Astrocyte (in vitro differentiated cells and primary cell): ENCODE measurements around the gene DIP2C. TPM values are rescaled to one million over a fixed set of nuclear protein-coding genes. Genes with fewer than 3 reads are reported as not detected.

Experiments used
- DNase-seq: peaks from one replicate; pipeline ENCODE4 v3.0.0-alpha.2; 2010; ENCODE audit warnings: low read depth
- FAIRE-seq: peaks from 2 replicates; lab custom pipeline; 2011; peaks lifted over from hg19 to GRCh38; lab: Jason Lieb, UNC
- H2AFZ ChIP-seq: 2 replicates; pipeline ENCODE4 v1.6.0; 2012; ENCODE audit warnings: low read depth, low read length, inconsistent platforms
- H3K27ac ChIP-seq: 2 replicates; pipeline ENCODE4 v1.5.1; 2011; ENCODE audit warnings: low read depth, low read length, inconsistent platforms
- H3K27me3 ChIP-seq: 2 replicates; pipeline ENCODE4 v1.6.0; 2011; ENCODE audit warnings: low read length, inconsistent platforms; ENCODE audit not compliant: insufficient read depth
- H3K36me3 ChIP-seq: 2 replicates; pipeline ENCODE4 v1.5.1; 2011; ENCODE audit warnings: low read length, inconsistent platforms; ENCODE audit not compliant: insufficient read depth
- H3K4me1 ChIP-seq: 2 replicates; pipeline ENCODE4 v1.5.1; 2011; ENCODE audit warnings: low read length, inconsistent platforms; ENCODE audit not compliant: insufficient read depth
- H3K4me2 ChIP-seq: 2 replicates; pipeline ENCODE4 v1.6.0; 2012; ENCODE audit warnings: low read length, inconsistent platforms
- H3K4me3 ChIP-seq: 2 replicates; pipeline ENCODE4 v1.5.1; 2011; ENCODE audit warnings: low read depth, mild to moderate bottlenecking, low read length, inconsistent platforms; ENCODE audit not compliant: insufficient read depth
- H3K79me2 ChIP-seq: 2 replicates; pipeline ENCODE4 v1.6.0; 2012; ENCODE audit warnings: mild to moderate bottlenecking, low read length, inconsistent platforms; ENCODE audit not compliant: insufficient read depth
- H3K9ac ChIP-seq: 2 replicates; pipeline ENCODE4 v1.6.0; 2012; ENCODE audit warnings: mild to moderate bottlenecking, low read length, inconsistent platforms
- H3K9me3 ChIP-seq: 2 replicates; pipeline ENCODE4 v1.5.1; 2012; ENCODE audit warnings: low read depth, mild to moderate bottlenecking, low read length, inconsistent platforms; ENCODE audit not compliant: insufficient read depth
- H4K20me1 ChIP-seq: 2 replicates; pipeline ENCODE4 v1.6.0; 2012; ENCODE audit warnings: low read length, inconsistent platforms; ENCODE audit not compliant: insufficient read depth
- H3K27ac Mint-ChIP-seq: one replicate; pipeline ENCODE4 v1.8.0; 2021; ENCODE audit warnings: mild to moderate bottlenecking, mixed read lengths; ENCODE audit not compliant: unreplicated experiment
- H3K27me3 Mint-ChIP-seq: one replicate; pipeline ENCODE4 v1.8.0; 2021; ENCODE audit warnings: low read depth, mixed read lengths; ENCODE audit not compliant: unreplicated experiment
- H3K36me3 Mint-ChIP-seq: one replicate; pipeline ENCODE4 v1.8.0; 2021; ENCODE audit warnings: low read depth, mixed read lengths; ENCODE audit not compliant: unreplicated experiment
- H3K4me1 Mint-ChIP-seq: one replicate; pipeline ENCODE4 v1.8.0; 2021; ENCODE audit warnings: low read depth, mixed read lengths; ENCODE audit not compliant: unreplicated experiment
- H3K4me3 Mint-ChIP-seq: one replicate; pipeline ENCODE4 v1.8.0; 2021; ENCODE audit warnings: mild to moderate bottlenecking, moderate library complexity, mixed read lengths; ENCODE audit not compliant: unreplicated experiment
- H3K9me3 Mint-ChIP-seq: one replicate; pipeline ENCODE4 v1.8.0; 2021; ENCODE audit warnings: mild to moderate bottlenecking, mixed read lengths; ENCODE audit not compliant: unreplicated experiment
- EZH2 ChIP-seq: IDR thresholded peaks from 2 replicates; pipeline ENCODE4 v1.6.1; 2012; ENCODE audit warnings: mild to moderate bottlenecking, low read length, inconsistent platforms; ENCODE audit not compliant: insufficient read depth
- total RNA-seq: library from RNA; stranded (reverse); gene quantifications from 2 replicates; pipeline ENCODE4 v1.2.1, GENCODE V29; 2021
- TF ChIP-seq, protein P1 (sequence below): IDR thresholded peaks from 2 replicates; pipeline ENCODE4 v1.5.1; 2011; ENCODE audit warnings: low read depth, mild to moderate bottlenecking, inconsistent platforms, low read length, moderate library complexity; ENCODE audit not compliant: insufficient read depth

The DIP2C gene
- total RNA-seq, 1 donor from 2014 or later, result 27.3 TPM

DNA sequence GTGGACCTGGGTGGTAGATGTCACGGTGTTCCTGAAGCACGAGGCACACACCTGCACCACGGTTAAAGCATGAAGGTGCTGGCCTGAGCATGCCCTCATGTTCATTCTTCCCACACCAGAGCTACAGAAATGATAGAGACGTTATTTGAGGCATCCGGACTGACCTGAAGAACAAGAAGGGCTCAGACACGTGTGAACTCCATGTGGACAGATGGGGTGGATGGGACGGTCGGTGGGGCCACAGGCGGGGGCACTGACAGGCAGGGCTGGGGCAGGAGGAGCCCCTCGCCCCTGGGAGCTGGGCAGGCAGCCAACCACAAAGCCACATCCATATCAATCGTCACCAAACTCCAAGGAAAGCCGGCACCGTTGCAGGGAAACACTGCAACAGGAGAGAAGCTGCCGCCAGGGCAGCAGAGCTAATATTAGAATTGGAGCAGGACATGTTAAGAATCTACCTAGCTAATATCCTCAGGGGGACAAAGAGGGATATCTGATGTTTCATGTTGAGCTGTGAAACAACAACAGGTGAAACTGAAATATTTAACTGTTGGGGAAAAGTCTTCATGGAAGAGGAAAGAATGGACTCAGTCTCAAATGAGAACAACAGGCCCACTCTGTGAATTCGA, 37.8 kb upstream of the DIP2C start:
- H3K27me3 ChIP-seq, result peaks cover 2% of the 10 kb centered on the region
- peaks cover 18% of the 10 kb centered on the region for H3K27me3 Mint-ChIP-seq
- H3K27ac Mint-ChIP-seq, result no peak overlapping the region
- no peak overlapping the region for H3K27ac ChIP-seq
- no peaks in the 10 kb centered on the region for H3K79me2 ChIP-seq
- H3K4me1 ChIP-seq, result no peaks in the 10 kb centered on the region
- H4K20me1 ChIP-seq, result no peaks in the 10 kb centered on the region
- FAIRE-seq, result no peak
- H3K9me3 Mint-ChIP-seq, result peaks cover 15% of the 10 kb centered on the region
- no peaks in the 10 kb centered on the region for H3K4me1 Mint-ChIP-seq
- H3K4me3 ChIP-seq, result no peak overlapping the region
- no peak for TF ChIP-seq EZH2
- TF ChIP-seq, protein P1, sequence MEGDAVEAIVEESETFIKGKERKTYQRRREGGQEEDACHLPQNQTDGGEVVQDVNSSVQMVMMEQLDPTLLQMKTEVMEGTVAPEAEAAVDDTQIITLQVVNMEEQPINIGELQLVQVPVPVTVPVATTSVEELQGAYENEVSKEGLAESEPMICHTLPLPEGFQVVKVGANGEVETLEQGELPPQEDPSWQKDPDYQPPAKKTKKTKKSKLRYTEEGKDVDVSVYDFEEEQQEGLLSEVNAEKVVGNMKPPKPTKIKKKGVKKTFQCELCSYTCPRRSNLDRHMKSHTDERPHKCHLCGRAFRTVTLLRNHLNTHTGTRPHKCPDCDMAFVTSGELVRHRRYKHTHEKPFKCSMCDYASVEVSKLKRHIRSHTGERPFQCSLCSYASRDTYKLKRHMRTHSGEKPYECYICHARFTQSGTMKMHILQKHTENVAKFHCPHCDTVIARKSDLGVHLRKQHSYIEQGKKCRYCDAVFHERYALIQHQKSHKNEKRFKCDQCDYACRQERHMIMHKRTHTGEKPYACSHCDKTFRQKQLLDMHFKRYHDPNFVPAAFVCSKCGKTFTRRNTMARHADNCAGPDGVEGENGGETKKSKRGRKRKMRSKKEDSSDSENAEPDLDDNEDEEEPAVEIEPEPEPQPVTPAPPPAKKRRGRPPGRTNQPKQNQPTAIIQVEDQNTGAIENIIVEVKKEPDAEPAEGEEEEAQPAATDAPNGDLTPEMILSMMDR, result no peak
- no peak overlapping the region for H3K9ac ChIP-seq
- H3K36me3 Mint-ChIP-seq, result peaks cover 3% of the 10 kb centered on the region
- no peak overlapping the region for H2AFZ ChIP-seq
- H3K36me3 ChIP-seq, result no peaks in the 10 kb centered on the region
- DNase-seq, result no peak
- no peak overlapping the region for H3K4me2 ChIP-seq
- no peak overlapping the region for H3K4me3 Mint-ChIP-seq
- peaks cover 13% of the 10 kb centered on the region for H3K9me3 ChIP-seq

DNA sequence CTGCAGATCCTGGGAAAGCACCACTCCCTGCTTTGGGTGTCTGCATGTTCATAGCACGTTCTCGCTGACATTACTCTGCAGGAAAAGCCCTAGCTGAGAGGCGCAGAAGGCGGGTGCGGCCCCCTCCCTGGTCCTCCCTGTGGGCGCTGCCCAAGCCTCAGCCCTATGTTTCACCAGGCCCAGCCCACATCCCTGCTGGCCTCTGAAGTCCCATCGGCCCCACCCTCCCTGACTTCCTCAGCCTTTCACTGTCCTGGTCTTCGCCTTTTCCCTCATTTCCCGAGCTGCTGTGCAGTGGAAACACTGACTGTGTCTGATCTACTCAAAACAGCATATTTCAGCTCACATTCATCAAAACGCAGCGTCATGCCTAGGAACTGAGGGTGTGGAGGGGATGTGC, 36.3 kb upstream of the DIP2C start:
- Histone ChIP-seq H3K79me2 (no peaks in the 10 kb centered on the region), H3K4me1 (no peaks in the 10 kb centered on the region), H4K20me1 (no peaks in the 10 kb centered on the region), H2AFZ (no peak overlapping the region), H3K27ac (no peak overlapping the region), H3K9me3 (peaks cover 14% of the 10 kb centered on the region), H3K36me3 (no peaks in the 10 kb centered on the region), H3K27me3 (no peaks in the 10 kb centered on the region), H3K4me3 (no peak overlapping the region), H3K9ac (no peak overlapping the region), H3K4me2 (no peak overlapping the region)
- H3K4me1 Mint-ChIP-seq, result no peaks in the 10 kb centered on the region
- H3K27ac Mint-ChIP-seq, result no peak overlapping the region
- no peak overlapping the region for H3K4me3 Mint-ChIP-seq
- no peak for FAIRE-seq
- H3K36me3 Mint-ChIP-seq, result peaks cover 3% of the 10 kb centered on the region
- TF ChIP-seq, protein P1, result no peak
- no peak for TF ChIP-seq EZH2
- peaks cover 18% of the 10 kb centered on the region for H3K27me3 Mint-ChIP-seq
- no peak for DNase-seq
- H3K9me3 Mint-ChIP-seq, result peaks cover 11% of the 10 kb centered on the region

DNA sequence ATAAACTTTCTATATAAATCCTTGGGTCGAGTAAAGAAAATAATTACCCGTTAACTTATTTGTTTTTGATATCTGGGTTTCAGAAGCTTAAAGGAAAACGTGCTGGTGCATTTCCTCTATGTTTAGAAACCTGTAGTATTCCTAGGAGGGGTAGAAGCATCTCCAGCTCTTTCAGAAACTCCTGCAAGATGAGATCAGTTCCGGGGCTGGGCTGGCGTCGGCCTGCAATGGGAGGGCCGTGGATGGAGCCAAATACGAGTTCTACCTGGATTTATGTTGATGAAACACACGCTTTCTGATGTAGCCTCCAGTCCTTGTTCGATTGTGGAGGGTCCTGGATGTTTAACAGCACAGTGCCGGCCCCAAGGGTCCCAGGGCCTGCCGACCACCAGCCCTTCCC, 35.8 kb upstream of the DIP2C start:
- peaks cover 17% of the 10 kb centered on the region for H3K27me3 Mint-ChIP-seq
- DNase-seq (no peak), FAIRE-seq (no peak)
- Histone ChIP-seq H3K79me2 (no peaks in the 10 kb centered on the region), H3K36me3 (no peaks in the 10 kb centered on the region), H3K27me3 (no peaks in the 10 kb centered on the region), H2AFZ (no peak overlapping the region), H3K27ac (no peak overlapping the region), H3K4me1 (no peaks in the 10 kb centered on the region), H3K4me3 (no peak overlapping the region), H3K4me2 (no peak overlapping the region), H4K20me1 (no peaks in the 10 kb centered on the region), H3K9me3 (peaks cover 14% of the 10 kb centered on the region), H3K9ac (no peak overlapping the region)
- TF ChIP-seq, protein P1, result no peak
- no peak for TF ChIP-seq EZH2
- H3K4me3 Mint-ChIP-seq, result no peak overlapping the region
- H3K9me3 Mint-ChIP-seq, result peaks cover 11% of the 10 kb centered on the region
- H3K27ac Mint-ChIP-seq, result no peak overlapping the region
- peaks cover 3% of the 10 kb centered on the region for H3K36me3 Mint-ChIP-seq
- H3K4me1 Mint-ChIP-seq, result no peaks in the 10 kb centered on the region
